GM19023 (cell line): Measurements from ENCODE around the gene ZBTB18.
A peak's percentile ranks its signal among the peaks of the same experiment; 100 is the strongest.
"Not testable (repeated sequence)": the region's sequence is repeated elsewhere in the genome, so short reads cannot be mapped to it uniquely, and the experiment has no call there.

Experiments used
- ATAC-seq: cut with Tn5 transposase; IDR thresholded peaks from one replicate; pipeline ENCODE4 v1.9.1; 2021; ENCODE audit warnings: mild to moderate bottlenecking, moderate library complexity; ENCODE audit not compliant: unreplicated experiment

The ZBTB18 gene

DNA sequence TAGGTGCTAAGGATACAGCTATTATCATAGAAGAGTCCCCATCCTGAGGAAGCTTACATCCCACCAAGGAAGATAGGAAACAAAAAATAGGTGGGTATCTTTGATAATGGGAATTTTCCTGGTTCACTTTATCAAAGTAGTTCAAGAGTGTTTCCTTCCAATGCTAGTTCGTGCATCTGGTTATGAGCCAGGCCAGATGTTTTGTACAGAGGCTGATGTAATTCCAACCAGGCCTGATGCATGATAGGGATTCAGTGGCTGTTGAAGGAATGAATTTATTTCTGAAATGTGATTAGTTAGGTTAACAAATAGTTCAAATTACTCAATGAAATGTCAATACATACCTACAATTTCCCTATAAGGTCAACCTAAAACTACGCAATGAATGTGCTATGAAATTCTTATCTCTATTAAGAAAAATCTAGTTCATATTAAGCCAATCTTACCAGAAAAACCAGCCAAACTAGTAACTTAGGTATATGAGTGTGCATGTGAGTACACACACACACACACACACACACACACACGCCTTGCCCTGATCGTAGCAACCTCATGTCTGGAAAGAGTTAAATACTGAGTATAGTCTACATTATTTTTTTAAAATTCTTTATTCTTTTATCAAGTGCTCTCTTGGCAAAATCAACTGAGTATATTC, 9.5 kb upstream of the ZBTB18 start:
- ATAC-seq, result no peak

DNA sequence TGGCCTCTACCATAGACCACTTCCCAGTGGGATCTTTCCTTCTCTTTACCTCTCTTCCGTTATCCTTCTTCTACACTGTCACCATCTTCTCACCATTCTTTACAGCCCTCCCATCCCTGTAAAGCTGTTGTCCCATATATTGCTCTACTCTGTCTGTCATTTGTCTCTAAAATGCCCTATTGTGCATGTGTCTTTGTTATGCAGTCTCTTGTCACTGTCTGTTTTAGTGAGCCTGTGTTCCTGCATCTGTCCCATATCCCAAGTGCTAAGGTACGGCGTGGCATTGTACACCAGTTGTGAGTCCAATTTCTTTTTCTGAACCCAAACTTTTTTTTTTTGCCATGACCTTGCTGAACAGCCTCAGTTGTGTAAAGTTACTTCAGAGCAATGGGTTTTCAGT, 8.8 kb upstream of the ZBTB18 start:
- ATAC-seq, result no peak

DNA sequence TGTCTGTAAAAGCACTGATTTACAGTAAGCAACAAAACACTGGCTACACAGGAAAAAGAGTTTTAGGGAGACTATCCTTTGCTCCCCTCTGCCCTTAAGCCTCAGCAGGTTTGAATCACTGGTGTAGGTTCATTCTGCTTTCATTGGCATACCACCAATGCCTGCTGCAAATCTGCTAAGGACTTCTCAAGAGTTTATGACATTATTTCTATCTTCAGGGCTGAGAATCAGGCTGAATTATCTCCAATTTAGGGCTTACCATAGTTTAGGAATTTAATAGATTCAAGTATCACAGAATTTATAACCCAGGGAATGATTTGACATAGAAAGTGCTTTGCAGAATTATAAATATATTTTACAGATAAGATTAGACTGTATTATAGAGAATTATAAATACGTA, 6.7 kb upstream of the ZBTB18 start:
- ATAC-seq, result no peak

DNA sequence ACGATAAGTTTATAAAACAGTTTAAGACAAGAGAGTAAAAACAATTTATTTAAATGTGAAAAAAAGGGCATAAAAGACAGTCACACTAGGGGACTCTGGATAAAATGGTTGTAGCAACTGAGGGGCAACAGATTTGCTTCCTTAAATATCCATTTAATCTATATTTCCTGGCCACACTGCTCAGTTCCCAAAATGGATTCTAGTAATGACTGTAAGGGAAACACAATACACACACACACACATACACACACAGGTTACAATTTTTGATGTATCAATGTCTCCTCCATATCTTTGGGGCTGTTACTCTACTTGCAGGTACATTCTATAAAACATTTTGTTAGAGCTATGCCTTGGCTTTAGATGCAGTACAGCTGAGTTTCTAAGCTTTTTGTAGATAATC, 4.8 kb upstream of the ZBTB18 start:
- not testable (repeated sequence) for ATAC-seq

DNA sequence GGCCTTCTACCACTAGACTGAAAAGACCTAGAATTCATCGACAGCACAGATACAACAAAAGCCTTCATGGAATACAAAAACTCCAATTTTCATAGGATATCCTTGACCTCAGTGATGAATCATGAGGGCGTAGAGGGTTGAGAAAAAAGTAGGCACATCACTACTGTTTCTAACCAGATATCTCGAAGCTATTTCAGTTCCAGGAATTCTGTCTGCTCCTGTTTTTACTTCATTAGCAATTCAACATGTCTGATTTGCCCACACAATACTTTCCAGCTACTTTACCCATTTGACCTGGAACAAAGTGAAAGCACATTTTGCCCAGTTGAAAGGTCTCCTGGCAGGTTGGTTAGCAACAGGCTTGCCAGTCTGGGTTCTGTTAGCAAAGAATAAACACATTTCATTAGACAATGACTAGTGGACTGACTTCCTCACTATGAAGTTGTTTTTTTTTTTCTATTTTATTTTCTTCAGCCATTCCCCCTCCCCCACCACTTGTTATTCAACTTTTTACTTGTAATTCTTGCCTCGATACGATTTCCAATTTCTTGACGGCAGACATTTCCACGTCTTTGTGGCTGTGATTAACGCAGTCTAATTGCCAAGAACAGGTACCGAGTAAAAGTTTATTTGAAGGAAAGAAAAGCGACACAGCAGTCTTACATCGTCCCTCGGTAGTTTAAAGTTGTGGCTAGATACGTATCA, 4.0 kb upstream of the ZBTB18 start:
- no peak for ATAC-seq

DNA sequence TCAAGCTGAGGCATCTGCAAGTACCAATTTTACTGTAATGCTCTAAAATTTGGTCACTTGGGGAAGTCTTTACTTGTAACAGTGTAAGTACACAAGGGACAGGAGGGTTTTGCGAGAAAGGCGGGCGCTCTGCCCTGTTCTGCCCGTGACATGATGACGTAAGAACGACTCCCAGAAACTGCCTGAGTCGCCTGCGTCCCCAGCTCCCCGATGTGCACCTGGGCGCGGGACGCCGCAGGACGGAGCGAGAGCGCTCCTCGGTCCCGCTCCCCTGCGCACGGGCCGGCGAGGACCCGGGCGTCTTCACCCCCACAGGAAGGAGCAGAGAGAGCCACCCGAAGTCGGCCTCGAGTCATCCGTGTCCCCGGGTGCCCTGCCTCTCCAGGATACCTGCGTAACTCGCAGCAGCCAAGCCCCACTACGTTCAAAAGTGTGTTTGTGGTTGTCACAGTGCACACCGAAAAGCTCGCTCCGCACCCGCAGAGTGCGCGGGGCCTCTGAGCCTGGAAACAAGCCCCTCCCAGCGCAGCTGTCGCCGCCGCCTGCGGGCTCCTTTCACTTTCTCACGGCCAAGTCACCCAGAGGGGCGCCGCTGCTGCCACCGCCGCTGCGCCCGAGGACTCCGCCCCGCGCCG, 3.3 kb upstream of the ZBTB18 start:
- ATAC-seq, result peak; percentile 33

DNA sequence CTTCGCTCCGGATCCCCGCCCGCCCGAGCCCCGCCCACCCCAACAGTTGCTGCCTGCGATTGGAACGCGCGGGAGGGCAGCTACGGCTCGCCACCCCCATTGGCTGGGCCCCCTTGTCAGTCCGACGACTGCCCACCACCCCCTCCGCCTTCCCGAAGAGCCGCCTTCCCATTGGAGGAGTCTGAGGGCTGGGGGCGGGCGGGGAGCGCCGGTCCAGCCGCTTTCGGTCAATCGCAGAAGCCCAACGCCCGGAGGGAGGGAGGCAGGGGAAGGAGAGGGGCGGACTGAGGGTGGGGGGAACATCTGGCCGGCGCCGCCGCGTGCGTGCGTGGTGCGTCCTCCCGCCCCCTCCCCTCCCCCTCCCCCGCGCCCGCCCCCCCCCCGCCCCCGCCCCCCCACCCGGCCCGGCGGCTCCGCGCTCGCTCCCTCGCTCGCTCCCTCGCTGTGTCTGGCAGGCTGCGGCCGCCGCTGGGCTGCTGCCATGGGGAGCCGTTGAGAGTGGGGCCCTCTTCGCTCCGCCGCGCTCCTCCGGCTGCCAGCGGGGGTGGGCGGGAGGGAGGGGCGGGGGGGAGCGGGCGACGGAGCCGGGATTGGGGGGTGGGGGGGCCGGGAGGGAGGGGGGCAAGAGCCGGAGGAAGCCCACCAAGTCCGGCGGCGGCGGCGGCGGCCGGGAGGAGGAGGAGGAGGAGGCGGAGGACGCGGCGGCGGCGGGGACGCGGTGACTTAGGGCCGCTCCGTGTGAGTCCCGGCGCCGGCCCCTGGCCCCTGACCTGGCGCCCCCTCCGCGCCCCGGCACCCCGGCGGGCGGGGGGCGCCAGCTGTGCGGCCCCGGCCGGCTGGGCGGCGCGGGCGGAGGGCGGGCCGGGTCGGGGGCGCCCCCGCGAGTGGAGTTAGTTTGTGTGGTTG, 2.6 kb upstream of the ZBTB18 start:
- ATAC-seq, result peak; percentile 80

DNA sequence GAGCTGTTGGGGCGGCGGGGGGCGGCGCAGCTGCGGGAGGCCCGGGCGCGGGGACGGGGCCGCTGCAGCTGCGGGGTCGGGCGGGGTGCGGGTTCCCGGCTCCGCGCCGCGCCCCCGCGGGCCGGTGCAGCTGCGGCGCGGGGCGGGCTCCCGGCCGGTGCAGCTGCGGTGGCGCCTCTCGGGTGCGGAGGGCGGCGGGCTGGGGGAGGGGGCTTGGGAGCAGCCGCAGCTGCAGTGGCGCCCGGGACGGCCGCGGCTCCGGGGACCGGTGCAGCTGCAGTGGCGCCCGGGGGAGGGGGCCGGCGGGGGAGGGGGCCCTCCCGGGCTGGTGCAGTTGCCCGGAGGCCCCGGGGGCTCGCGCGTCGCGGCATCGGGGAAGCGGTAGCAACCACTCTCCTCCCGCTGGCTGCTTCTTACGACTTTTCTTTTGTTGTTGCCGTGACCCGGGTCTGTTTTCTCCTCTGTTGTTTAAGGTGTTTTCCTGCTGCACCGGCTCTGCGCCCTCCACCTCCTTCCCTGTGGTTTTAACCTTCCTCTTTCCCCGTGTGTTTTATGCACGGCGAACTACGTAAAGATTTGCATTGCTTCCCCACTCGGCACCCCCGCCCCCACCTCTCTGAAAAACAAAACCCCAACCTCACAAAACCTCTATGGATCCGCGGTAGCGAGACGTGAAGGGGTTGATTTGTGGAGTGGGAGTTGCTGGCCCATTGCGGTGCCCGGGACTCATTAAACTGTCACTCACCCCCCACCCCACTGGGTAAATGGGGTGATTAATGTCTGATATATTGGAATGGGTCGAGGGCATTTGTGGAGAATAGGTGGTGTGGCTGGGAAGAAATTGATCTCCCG, 1.7 kb upstream of the ZBTB18 start:
- no peak for ATAC-seq

DNA sequence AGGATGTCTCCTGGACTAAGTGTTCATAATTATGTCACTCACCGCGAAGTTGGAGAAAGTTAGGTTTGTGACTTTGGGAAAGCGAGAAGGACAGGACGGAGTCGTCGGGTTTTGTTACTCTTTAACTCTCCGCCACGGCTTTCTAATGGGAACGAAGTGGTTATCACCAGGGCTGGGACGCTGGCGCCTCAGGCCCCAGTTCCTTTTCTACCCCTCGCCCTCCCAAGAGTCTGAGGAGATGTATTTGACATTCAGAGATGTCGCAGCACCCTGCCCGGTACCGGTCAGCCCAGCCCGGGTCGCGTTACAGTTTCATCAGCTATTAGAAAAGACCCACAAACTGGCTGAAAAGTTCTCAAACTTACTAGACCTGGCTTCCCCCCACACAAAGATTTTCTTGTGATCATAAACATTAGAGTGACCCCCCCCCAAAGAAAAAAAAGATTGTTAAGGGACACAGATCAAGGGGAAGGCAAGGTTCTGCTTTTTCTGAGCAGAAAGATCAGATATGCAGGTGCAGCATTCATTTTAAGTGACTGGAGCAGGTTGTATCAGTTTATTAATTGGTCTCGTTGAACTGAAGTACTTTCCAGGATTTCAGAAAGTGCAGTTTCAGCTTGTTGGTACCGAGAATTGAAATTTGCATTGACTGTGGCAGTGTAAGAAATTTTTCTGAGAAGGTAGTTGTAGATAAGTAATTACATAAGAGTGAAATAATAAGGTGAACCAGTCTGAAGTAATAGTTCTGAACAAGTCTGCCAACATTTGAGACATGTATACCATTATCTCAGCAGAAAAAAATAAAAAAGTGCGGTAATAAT, 859 bp upstream of the ZBTB18 start:
- ATAC-seq, result no peak

DNA sequence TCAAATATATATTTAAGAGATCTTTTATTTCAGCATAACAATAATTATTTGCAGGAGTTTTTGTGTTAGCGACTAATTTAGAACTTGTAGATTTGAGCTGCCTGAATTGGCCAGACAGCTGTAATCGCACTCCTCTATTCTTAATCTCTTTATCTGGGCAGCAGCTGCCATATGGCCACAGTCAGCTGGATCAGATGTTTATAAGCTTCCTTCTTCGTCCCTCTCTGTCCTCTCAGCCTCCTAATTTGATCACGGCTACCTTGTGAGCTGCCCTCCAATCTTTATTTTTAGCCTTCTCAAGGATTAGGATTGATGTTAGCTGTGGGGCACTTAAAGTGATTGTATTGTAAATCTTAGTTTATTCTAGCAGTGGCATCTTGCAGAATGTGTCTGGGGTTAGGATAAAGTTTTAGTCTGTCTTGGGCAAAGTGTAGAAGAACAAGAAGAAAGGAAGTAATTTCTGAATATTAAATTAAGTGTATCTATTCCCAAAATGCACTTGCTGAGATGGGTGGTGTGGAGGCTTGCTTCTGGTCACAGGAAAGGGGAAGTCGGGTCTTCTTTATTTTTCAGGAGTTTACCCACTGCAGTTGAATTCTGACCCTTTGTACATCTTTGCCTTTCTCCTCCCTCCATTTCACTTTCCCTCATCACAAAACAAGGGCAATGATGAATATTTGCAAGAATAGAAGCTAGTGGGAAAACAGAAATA, 1.1 kb downstream of the ZBTB18 start:
- no peak for ATAC-seq

DNA sequence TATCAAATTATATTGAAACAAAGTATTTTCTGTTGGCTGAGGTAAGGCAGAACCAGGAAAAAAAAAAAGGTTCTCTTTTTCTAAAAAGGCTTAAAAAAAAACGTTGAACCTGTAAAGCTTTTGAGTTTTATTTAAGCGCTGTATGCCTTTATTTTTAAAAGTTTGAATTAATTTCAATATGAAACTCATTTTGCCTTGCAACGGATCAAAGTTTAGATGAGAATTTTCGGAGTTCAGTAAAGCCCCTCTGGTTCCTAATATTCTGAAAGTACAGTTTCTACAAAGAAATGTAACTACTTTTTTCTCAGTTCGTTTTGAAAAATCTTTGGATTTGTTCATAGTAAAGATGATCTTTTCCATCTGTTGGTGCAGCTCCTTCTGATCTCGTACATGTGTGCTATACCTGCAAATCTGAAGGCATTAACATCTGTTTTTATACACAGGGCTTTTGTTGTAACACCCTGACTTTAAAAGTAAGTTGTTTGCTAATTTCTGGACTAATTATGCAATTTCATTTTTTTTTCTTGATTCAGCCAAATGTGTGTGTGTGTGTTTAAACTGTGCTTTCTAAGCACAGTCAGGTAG, 1.7 kb downstream of the ZBTB18 start:
- no peak for ATAC-seq

DNA sequence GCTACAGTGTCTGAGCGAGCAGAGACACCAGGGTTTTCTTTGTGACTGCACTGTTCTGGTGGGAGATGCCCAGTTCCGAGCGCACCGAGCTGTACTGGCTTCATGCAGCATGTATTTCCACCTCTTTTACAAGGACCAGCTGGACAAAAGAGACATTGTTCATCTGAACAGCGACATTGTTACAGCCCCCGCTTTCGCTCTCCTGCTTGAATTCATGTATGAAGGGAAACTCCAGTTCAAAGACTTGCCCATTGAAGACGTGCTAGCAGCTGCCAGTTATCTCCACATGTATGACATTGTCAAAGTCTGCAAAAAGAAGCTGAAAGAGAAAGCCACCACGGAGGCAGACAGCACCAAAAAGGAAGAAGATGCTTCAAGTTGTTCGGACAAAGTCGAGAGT, 2.7 kb downstream of the ZBTB18 start:
- no peak for ATAC-seq

DNA sequence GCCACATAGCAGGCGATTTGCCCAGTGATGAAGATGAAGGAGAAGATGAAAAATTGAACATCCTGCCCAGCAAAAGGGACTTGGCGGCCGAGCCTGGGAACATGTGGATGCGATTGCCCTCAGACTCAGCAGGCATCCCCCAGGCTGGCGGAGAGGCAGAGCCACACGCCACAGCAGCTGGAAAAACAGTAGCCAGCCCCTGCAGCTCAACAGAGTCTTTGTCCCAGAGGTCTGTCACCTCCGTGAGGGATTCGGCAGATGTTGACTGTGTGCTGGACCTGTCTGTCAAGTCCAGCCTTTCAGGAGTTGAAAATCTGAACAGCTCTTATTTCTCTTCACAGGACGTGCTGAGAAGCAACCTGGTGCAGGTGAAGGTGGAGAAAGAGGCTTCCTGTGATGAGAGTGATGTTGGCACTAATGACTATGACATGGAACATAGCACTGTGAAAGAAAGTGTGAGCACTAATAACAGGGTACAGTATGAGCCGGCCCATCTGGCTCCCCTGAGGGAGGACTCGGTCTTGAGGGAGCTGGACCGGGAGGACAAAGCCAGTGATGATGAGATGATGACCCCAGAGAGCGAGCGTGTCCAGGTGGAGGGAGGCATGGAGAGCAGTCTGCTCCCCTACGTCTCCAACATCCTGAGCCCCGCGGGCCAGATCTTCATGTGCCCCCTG, 3.3 kb downstream of the ZBTB18 start:
- ATAC-seq, result no peak

DNA sequence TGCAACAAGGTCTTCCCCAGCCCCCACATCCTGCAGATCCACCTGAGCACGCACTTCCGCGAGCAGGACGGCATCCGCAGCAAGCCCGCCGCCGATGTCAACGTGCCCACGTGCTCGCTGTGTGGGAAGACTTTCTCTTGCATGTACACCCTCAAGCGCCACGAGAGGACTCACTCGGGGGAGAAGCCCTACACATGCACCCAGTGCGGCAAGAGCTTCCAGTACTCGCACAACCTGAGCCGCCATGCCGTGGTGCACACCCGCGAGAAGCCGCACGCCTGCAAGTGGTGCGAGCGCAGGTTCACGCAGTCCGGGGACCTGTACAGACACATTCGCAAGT, 3.8 kb downstream of the ZBTB18 start:
- ATAC-seq, result no peak

DNA sequence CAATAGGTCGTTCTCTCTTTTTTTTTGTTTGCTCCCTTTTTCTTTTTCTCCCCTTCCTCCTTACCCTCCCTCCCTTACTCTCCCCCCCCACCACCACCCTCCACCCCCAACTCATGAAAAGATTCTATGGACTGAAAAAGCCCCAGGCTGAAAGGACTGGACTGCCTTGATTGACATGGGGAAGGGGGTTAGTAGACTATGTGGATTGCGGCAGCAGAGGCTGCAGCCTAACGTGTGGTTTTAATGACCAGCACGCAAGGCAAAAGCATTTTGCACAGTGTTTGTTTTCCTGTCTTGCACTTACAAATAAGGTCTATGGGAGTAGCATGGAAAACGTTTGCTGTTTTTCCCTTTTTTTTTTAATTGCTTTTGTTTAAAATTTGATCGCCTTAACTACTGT, 5.5 kb downstream of the ZBTB18 start:
- ATAC-seq, result no peak

DNA sequence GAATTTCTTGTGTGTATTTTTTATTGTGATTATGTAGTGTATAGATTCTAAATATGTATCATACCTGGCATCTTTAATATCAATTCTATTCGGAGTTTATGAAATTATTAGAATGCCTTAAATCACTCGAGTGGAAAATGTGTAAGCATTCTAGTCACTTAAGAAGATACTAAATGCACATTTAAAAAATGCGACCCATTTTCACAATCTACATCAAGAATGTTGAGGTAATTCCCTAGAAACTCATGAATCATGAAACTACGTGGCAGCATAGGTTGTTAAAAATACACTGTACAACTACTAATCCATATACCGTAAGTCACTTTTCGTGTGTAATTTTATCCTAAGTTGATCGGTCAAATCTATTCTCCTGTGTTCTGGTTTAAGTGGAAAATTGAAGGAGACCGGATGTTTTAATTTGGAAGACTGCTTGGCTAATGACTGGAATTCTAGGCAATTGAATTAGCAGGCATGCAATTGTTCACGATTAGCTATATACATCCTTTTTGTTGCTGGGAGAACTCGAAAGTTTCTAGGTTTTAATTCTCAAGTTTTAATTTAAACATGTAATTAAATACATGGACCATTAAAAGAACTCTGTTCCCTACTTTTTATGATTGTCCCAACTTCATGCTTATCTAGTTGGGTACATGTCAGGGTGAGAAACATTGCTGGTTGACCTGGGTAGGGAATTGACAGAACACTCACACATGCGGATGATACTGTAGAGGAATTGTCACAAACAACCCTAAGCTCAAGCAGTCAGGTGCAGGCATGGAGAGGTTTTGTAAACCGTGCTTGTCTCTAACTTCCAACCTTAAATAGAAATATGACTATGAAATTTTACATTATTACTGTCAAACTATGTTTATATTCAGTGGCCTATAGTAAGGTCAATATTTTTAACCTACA, 6.6 kb downstream of the ZBTB18 start:
- ATAC-seq, result no peak

DNA sequence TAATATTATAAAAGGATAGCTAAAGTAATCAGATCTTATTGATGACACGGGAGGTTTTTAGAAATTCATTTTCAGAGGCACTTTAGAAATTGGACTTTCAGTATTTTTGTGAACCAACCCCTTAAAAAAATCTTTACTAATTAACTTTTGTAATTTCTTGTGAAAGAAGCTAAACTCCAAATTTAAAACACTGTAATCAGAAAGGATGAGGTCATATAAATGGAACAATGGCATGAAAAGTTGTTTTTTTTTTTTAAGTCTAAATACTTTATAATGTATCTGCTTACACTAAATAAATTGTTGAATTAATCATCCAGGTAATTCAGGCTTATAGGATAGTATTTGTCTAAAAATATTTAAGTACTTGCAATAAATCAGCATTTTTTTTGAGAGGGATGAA, 9.0 kb downstream of the ZBTB18 start:
- ATAC-seq, result no peak
